ENCODE data around the gene ASCC3.

ASCC3 gene

GRCh38 chr6:100482698-100483097 is 398.4 kb downstream of the ASCC3 start:
- in situ Hi-C loops (cut with MboI; ENCODE audit: low pct_unique_long_range_greater_than_20kb, low sequenced_read_pairs) = loop anchor here (25.0 kb wide), 1 partner anchor 370 kb away; no protein-coding TSS in a partner anchor
- DNase-seq = no peak

- peak; percentile 67 for DNase-seq
- in situ Hi-C loops (cut with MboI; ENCODE audit: low pct_unique_long_range_greater_than_20kb, low sequenced_read_pairs) = loop anchor here (25.0 kb wide), 1 partner anchor 367 kb away; no protein-coding TSS in a partner anchor
Measured at GRCh38 chr6:100479179-100480035, 401.7 kb downstream of the ASCC3 start.

GRCh38 chr6:100475554-100476320 is 405.4 kb downstream of the ASCC3 start:
- no peak for DNase-seq
- in situ Hi-C loops (cut with MboI; ENCODE audit: low pct_unique_long_range_greater_than_20kb, low sequenced_read_pairs) = loop anchor here (25.0 kb wide), 1 partner anchor 363 kb away; no protein-coding TSS in a partner anchor

- DNase-seq = no peak
- in situ Hi-C loops (cut with MboI; ENCODE audit: low pct_unique_long_range_greater_than_20kb, low sequenced_read_pairs) = no loop called here
Measured at GRCh38 chr6:100473182-100473581, 407.9 kb downstream of the ASCC3 start.

- DNase-seq = no peak
- in situ Hi-C loops (cut with MboI; ENCODE audit: low pct_unique_long_range_greater_than_20kb, low sequenced_read_pairs) = no loop called here
Measured at GRCh38 chr6:100472674-100473073, 408.5 kb downstream of the ASCC3 start.

- DNase-seq = no peak
- in situ Hi-C loops (cut with MboI; ENCODE audit: low pct_unique_long_range_greater_than_20kb, low sequenced_read_pairs) = no loop called here
Measured at GRCh38 chr6:100470422-100471120, 410.6 kb downstream of the ASCC3 start.

- DNase-seq = no peak
- in situ Hi-C loops (cut with MboI; ENCODE audit: low pct_unique_long_range_greater_than_20kb, low sequenced_read_pairs) = no loop called here
Measured at GRCh38 chr6:100469101-100469859, 411.8 kb downstream of the ASCC3 start.

- in situ Hi-C loops (cut with MboI; ENCODE audit: low pct_unique_long_range_greater_than_20kb, low sequenced_read_pairs) = no loop called here
Measured at GRCh38 chr6:100468016-100468622, 413.0 kb downstream of the ASCC3 start.

GRCh38 chr6:100467129-100468015 is 413.8 kb downstream of the ASCC3 start:
- DNase-seq = no peak
- in situ Hi-C loops (cut with MboI; ENCODE audit: low pct_unique_long_range_greater_than_20kb, low sequenced_read_pairs) = no loop called here

More at GRCh38 chr6:100468016-100468622, 413.0 kb downstream of the ASCC3 start:
- no peak for DNase-seq

GRCh38 chr6:100466410-100467128 is 414.6 kb downstream of the ASCC3 start:
- DNase-seq = no peak
- in situ Hi-C loops (cut with MboI; ENCODE audit: low pct_unique_long_range_greater_than_20kb, low sequenced_read_pairs) = no loop called here

GRCh38 chr6:100465701-100466409 is 415.3 kb downstream of the ASCC3 start:
- in situ Hi-C loops (cut with MboI; ENCODE audit: low pct_unique_long_range_greater_than_20kb, low sequenced_read_pairs) = no loop called here
- DNase-seq = no peak

GRCh38 chr6:100464903-100465700 is 416.0 kb downstream of the ASCC3 start, which contains the start of gene SIM1:
SIM1 (minus strand) TSS chr6:100464921; CDS start chr6:100463468, 1,453 bp downstream.
- DNase-seq = no peak
- in situ Hi-C loops (cut with MboI; ENCODE audit: low pct_unique_long_range_greater_than_20kb, low sequenced_read_pairs) = no loop called here

- no peak for DNase-seq
Measured at GRCh38 chr6:100464162-100464851, 416.8 kb downstream of the ASCC3 start.

GRCh38 chr6:100463630-100464161 is 417.4 kb downstream of the ASCC3 start:
- DNase-seq = no peak
- in situ Hi-C loops (cut with MboI; ENCODE audit: low pct_unique_long_range_greater_than_20kb, low sequenced_read_pairs) = no loop called here

More at GRCh38 chr6:100464162-100464851, 416.8 kb downstream of the ASCC3 start:
- in situ Hi-C loops (cut with MboI; ENCODE audit: low pct_unique_long_range_greater_than_20kb, low sequenced_read_pairs) = no loop called here
